Measurements from ENCODE around the gene CHRNB2. TPM values are rescaled to one million over a fixed set of nuclear protein-coding genes. Genes with fewer than 3 reads are reported as not detected.
A peak's percentile ranks its signal among the peaks of the same experiment; 100 is the strongest.

Gene CHRNB2
- total RNA-seq, 1 experiment from 2014 or later, result 3.2 TPM

- intact Hi-C loops (cut with micrococcal nuclease; ENCODE audit: unreplicated experiment), result loop anchor here (5.0 to 10.0 kb wide), 4 partner anchors 49 to 504 kb away; partner anchors contain the start of genes ADAR, EFNA4 and ZBTB7B
- POLR2A ChIA-PET (ENCODE audit: low non-redundant PET), result no interaction called here
- CTCF ChIA-PET, result interaction anchor here (0.6 to 0.9 kb wide), 3 partner anchors 77 to 1136 kb away, joined by 5 to 15 read pairs (median 10); no protein-coding TSS in a partner anchor
- H3K27me3 ChIP-seq (replicated peaks; ENCODE audit: insufficient read depth, low read depth, low read length, poor library complexity), result no peaks in the 10 kb centered on the region
- DNase-seq (ENCODE audit: low spot score), result no peak
- peak within 1 kb of the TSS; percentile 85 for H3K27ac ChIP-seq (ENCODE audit: low read depth, low read length, poor library complexity, severe bottlenecking)
- peaks cover 30% of the 10 kb centered on the region for H3K36me3 ChIP-seq (ENCODE audit: insufficient read depth, low read length, poor library complexity, severe bottlenecking)
- peaks cover 18% of the 10 kb centered on the region for H3K4me1 ChIP-seq (ENCODE audit: insufficient read depth, low read length, poor library complexity, severe bottlenecking)
- BruUV-seq (replicated peaks), result no TSS peak
- H3K4me3 ChIP-seq (ENCODE audit: low read depth, low read length, poor library complexity, severe bottlenecking), result peak within 1 kb of the TSS; percentile 96
- H3K9me3 ChIP-seq (ENCODE audit: low read depth, low read length, poor library complexity, severe bottlenecking), result no peaks in the 10 kb centered on the region
- no peak for TF ChIP-seq CTCF (conservative IDR thresholded peaks at IDR 0.05; ENCODE audit: low read depth, low read length)
- TF ChIP-seq EZH2 (IDR thresholded peaks at IDR 0.05; ENCODE audit: borderline replicate concordance, low read depth, low read length, poor library complexity, severe bottlenecking), result no peak
These were observed 9.4 kb upstream of the CHRNB2 start, which contains the start of gene UBE2Q1 for GRCh38 chr1:154557939-154558719. UBE2Q1 (minus strand) TSS chr1:154558662; CDS start chr1:154558553, 109 bp downstream.

- TF ChIP-seq EZH2 (IDR thresholded peaks at IDR 0.05; ENCODE audit: borderline replicate concordance, low read depth, low read length, poor library complexity, severe bottlenecking) (no peak), CTCF (conservative IDR thresholded peaks at IDR 0.05; ENCODE audit: low read depth, low read length) (no peak)
- intact Hi-C loops (cut with micrococcal nuclease; ENCODE audit: unreplicated experiment), result loop anchor here (5.0 to 10.0 kb wide), 4 partner anchors 48 to 503 kb away; partner anchors contain the start of genes ADAR, EFNA4 and ZBTB7B
- Histone ChIP-seq H3K9me3 (ENCODE audit: low read depth, low read length, poor library complexity, severe bottlenecking) (no peaks in the 10 kb centered on the region), H3K4me3 (ENCODE audit: low read depth, low read length, poor library complexity, severe bottlenecking) (peak overlapping the region; percentile 96), H3K27me3 (replicated peaks; ENCODE audit: insufficient read depth, low read depth, low read length, poor library complexity) (no peaks in the 10 kb centered on the region), H3K4me1 (ENCODE audit: insufficient read depth, low read length, poor library complexity, severe bottlenecking) (peaks cover 18% of the 10 kb centered on the region), H3K36me3 (ENCODE audit: insufficient read depth, low read length, poor library complexity, severe bottlenecking) (peaks cover 22% of the 10 kb centered on the region), H3K27ac (ENCODE audit: low read depth, low read length, poor library complexity, severe bottlenecking) (peak overlapping the region; percentile 85)
- ChIA-PET POLR2A (ENCODE audit: low non-redundant PET) (no interaction called here), CTCF (interaction anchor here (0.6 to 1.6 kb wide), 12 partner anchors 9 to 1136 kb away, joined by 3 to 15 read pairs (median 5); partner anchors contain the start of genes ADAM15, CHRNB2 and KCNN3)
- TSS peak; percentile 88 for BruUV-seq (replicated peaks)
- peak; percentile 100 for DNase-seq (ENCODE audit: low spot score)
These were observed 8.7 kb upstream of the CHRNB2 start for GRCh38 chr1:154558720-154559465.

- peak; percentile 93 for DNase-seq (ENCODE audit: low spot score)
- ChIA-PET CTCF (interaction anchor here (0.5 to 1.6 kb wide), 14 partner anchors 8 to 685 kb away, joined by 3 to 15 read pairs (median 4); partner anchors contain the start of genes ADAM15, ADAR, CHRNB2 and KCNN3), POLR2A (ENCODE audit: low non-redundant PET) (no interaction called here)
- Histone ChIP-seq H3K27me3 (replicated peaks; ENCODE audit: insufficient read depth, low read depth, low read length, poor library complexity) (no peaks in the 10 kb centered on the region), H3K36me3 (ENCODE audit: insufficient read depth, low read length, poor library complexity, severe bottlenecking) (peaks cover 16% of the 10 kb centered on the region), H3K27ac (ENCODE audit: low read depth, low read length, poor library complexity, severe bottlenecking) (peak overlapping the region; percentile 85), H3K9me3 (ENCODE audit: low read depth, low read length, poor library complexity, severe bottlenecking) (no peaks in the 10 kb centered on the region), H3K4me1 (ENCODE audit: insufficient read depth, low read length, poor library complexity, severe bottlenecking) (peaks cover 18% of the 10 kb centered on the region), H3K4me3 (ENCODE audit: low read depth, low read length, poor library complexity, severe bottlenecking) (peak overlapping the region; percentile 96)
- intact Hi-C loops (cut with micrococcal nuclease; ENCODE audit: unreplicated experiment), result loop anchor here (5.0 to 10.0 kb wide), 4 partner anchors 48 to 503 kb away; partner anchors contain the start of genes ADAR, EFNA4 and ZBTB7B
- no TSS peak for BruUV-seq (replicated peaks)
- peak; percentile 98 for TF ChIP-seq CTCF (conservative IDR thresholded peaks at IDR 0.05; ENCODE audit: low read depth, low read length)
- TF ChIP-seq EZH2 (IDR thresholded peaks at IDR 0.05; ENCODE audit: borderline replicate concordance, low read depth, low read length, poor library complexity, severe bottlenecking), result no peak
These were observed 8.0 kb upstream of the CHRNB2 start for GRCh38 chr1:154559466-154560044.

All from A673 (cell line).